ENCODE measurements around the gene AKIRIN1. TPM values are rescaled to one million over a fixed set of nuclear protein-coding genes. Genes with fewer than 3 reads are reported as not detected.

AKIRIN1 gene, protein sequence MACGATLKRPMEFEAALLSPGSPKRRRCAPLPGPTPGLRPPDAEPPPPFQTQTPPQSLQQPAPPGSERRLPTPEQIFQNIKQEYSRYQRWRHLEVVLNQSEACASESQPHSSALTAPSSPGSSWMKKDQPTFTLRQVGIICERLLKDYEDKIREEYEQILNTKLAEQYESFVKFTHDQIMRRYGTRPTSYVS
- total RNA-seq: 56.4 and 82.3 TPM in 2 replicates

DNA sequence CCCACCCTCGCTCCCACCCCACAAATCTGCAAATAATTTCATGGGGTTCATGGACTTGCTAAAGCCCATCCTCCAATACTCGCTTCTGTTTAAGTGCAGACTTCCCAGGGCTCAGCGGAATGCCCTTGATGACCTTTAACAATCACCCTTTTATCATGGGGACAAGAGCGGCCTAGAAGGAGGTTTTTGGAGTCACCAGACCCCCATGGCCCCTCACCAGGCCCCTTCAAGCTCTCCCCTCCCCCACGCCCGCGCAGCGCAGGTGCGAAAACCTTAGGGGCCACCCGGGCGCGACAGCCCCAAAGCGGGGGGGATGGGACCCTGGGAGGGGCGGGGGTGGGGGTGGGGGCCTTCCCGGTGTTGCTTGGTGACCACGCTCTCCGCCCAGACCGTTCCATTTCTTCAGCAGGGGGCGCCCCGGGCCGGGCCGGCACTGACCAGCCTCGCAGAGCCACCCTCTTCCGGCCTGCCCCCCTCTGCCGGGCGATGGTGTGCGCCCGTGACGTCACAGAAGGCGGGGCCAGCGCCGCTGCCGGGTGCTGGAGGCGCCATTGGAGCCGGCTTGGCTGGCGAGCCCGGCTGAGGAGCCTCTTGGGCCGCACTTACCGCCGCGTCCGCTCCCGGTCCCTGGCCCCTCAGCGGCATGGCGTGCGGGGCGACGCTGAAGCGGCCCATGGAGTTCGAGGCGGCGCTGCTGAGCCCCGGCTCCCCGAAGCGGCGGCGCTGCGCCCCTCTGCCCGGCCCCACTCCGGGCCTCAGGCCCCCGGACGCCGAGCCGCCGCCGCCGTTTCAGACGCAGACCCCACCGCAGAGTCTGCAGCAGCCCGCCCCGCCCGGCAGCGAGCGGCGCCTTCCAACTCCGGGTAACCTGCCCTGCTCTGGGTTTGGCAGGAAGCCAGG, at the start of gene AKIRIN1:
AKIRIN1 (plus strand) TSS at position 539 of the 900 bp plus-strand sequence; CDS start at position 644, 105 bp downstream.

DNA sequence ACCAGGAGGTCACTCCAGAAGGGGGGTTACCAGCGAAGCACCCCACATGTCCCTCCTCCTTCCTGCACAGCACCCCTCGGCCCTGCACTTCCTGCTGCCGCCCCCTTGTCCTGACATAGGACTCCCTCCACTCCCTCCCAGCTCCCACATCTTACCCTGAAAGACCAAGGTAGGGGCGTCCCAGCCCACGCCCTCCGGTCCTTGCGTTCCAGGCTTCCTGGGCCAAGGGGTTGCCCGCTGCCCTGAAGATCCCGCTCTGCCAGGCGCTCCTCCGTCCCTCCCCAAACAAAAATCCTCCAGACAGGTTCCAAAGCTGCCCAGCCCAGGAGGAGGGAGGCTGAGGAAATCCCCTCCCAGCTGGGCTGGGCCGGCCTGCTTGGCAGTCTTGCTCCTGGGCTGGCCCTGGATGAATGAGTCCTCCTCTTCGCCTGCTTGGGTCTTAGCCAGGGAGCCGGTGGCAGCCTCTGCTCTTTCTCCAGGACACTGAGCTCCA, 49.5 kb upstream of the AKIRIN1 start, which contains the start of gene RHBDL2:
RHBDL2 (minus strand) TSS at position 304 of the 493 bp plus-strand sequence. CDS start 22,618 bp downstream, outside the sequence.

DNA sequence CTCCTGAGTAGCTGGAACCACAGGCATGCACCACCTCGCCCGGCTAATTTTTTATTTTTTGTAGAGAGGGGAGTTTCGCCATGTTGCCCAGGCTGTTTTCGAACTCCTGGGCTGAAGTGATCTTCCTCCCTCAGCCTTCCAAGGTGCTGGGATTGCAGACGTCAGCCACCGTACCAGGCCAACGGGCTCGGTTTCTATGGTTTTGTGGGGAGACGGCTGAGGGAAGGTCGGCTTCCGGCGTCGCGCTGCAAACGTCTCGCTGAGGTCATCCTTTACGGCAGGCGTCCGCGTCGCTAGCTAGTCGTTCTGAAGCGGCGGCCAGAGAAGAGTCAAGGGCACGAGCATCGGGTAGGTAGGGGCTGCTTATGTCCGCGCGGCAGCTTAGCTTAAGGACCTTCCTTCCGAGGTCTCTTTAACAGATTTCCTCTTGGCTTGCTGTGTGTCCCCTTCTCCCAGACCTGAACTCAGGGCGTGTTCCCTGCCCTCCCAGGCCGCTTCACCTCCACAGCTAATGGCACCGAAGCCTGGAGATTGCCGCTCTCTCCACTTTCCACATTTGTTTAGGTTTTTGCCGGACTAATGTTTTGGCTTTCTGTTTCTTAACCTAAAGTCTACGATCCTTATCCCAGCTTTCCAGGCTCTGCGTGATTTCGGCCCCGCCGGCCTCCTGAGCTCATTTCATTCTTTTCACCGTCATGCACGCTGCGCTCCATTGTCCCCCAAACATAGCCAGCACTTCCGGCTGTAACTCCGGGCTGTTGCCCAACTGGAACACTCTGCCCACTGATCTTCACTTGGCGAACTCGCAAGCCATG, 35.2 kb downstream of the AKIRIN1 start, which contains the start of gene NDUFS5:
NDUFS5 (plus strand) TSS at position 300 of the 815 bp plus-strand sequence. CDS start 2,375 bp downstream, outside the sequence.

Other genes starting within 250 kb of the AKIRIN1 start
- gene RRAGC, start 131.5 kb upstream of the AKIRIN1 start, total RNA-seq: 30.6 and 32.1 TPM in 2 replicates
- 9.2 and 14.8 TPM in 2 replicates for gene MYCBP, start 117.9 kb upstream of the AKIRIN1 start, total RNA-seq
- gene GJA9, start 109.7 kb upstream of the AKIRIN1 start, total RNA-seq: not detected in 2 replicates
- gene RHBDL2, start 49.4 kb upstream of the AKIRIN1 start, total RNA-seq: 0.30 and 3.8 TPM in 2 replicates
- 545 and 622 TPM in 2 replicates for gene NDUFS5, start 35.1 kb downstream of the AKIRIN1 start, total RNA-seq
- 448 and 701 TPM in 2 replicates for gene MACF1, start 213.4 kb downstream of the AKIRIN1 start, total RNA-seq